IMR-90 (cell line): ENCODE measurements around the gene PROX2.

Source experiments
- CEBPB ChIP-seq: IDR thresholded peaks from 2 replicates; pipeline ENCODE4 v1.6.1; 2012; ENCODE audit warnings: low read depth, low read length, improper control_type of control experiment
- CTCF ChIP-seq: conservative IDR thresholded peaks from 2 replicates; pipeline ENCODE4 v1.5.1; 2012; ENCODE audit warnings: mild to moderate bottlenecking, low read depth, low read length, improper control_type of control experiment
- FOS ChIP-seq: fragments of 150-350 bp; IDR thresholded peaks from 2 replicates; pipeline ENCODE4 v1.6.1; 2016; ENCODE audit warnings: low read depth, low read length
- MAZ ChIP-seq: IDR thresholded peaks from 2 replicates; pipeline ENCODE4 v1.6.1; 2012; ENCODE audit warnings: low read depth, mild to moderate bottlenecking, low read length, improper control_type of control experiment, moderate library complexity, borderline replicate concordance
- NFE2L2 ChIP-seq: fragments of 150-350 bp; IDR thresholded peaks from 2 replicates; pipeline ENCODE4 v1.6.1; 2016; ENCODE audit warnings: low read depth, mild to moderate bottlenecking, low read length
- POLR2A ChIP-seq: IDR thresholded peaks from 2 replicates; pipeline ENCODE4 v1.6.1; 2012; ENCODE audit warnings: mild to moderate bottlenecking, low read depth, low read length
- RCOR1 ChIP-seq: IDR thresholded peaks from 2 replicates; pipeline ENCODE4 v1.6.1; 2012; ENCODE audit warnings: mild to moderate bottlenecking, low read length, improper control_type of control experiment; ENCODE audit not compliant: insufficient replicate concordance
- USF2 ChIP-seq: fragments of 150-350 bp; IDR thresholded peaks from 2 replicates; pipeline ENCODE4 v1.6.1; 2017; ENCODE audit warnings: mild to moderate bottlenecking, antibody characterized with exemption, low read length, low read depth

GRCh38 chr14:74924061-74924460 lies 48.1 kb upstream of the PROX2 start:
- no peak for TF ChIP-seq CTCF
- no peak for TF ChIP-seq RCOR1
- TF ChIP-seq POLR2A = no peak
- TF ChIP-seq USF2 = no peak
- no peak for TF ChIP-seq FOS
- TF ChIP-seq CEBPB = no peak
- TF ChIP-seq NFE2L2 = no peak
- TF ChIP-seq MAZ = no peak
